PFSK-1 (cell line): ENCODE measurements around the gene TMEM100.

Experiments
- FOXP2 ChIP-seq: optimal IDR thresholded peaks from 2 replicates; pipeline ENCODE3; 2011; ENCODE audit warnings: borderline replicate concordance, control low read depth, inconsistent platforms; ENCODE audit not compliant: insufficient read depth; ENCODE audit errors: extremely low read length, extremely low read depth
- POLR2AphosphoS5 ChIP-seq: IDR thresholded peaks from 2 replicates; pipeline ENCODE4 v1.6.1; 2012; ENCODE audit warnings: low read depth, mild to moderate bottlenecking, control low read depth, low read length, moderate library complexity
- REST ChIP-seq, 2 experiments: IDR thresholded peaks; 2 replicates each; pipeline versions ENCODE4 v1.6.1 to v1.8.0; 2011 to 2012; ENCODE audit warnings: low read depth in 2 of 2, low read length in 2 of 2, control low read depth in 1 of 2, inconsistent platforms in 1 of 2, mild to moderate bottlenecking in 1 of 2, moderate library complexity in 1 of 2; ENCODE audit not compliant: insufficient read depth in 1 of 2
- SIN3A ChIP-seq: IDR thresholded peaks from 2 replicates; pipeline ENCODE4 v1.6.1; 2012; ENCODE audit warnings: mild to moderate bottlenecking, low read length, moderate library complexity, borderline replicate concordance; ENCODE audit not compliant: insufficient read depth
- TAF1 ChIP-seq: IDR thresholded peaks from 2 replicates; pipeline ENCODE4 v1.6.1; 2012; ENCODE audit warnings: low read length, control low read depth, borderline replicate concordance; ENCODE audit not compliant: insufficient read depth

GRCh38 chr17:55750750-55751657, 28.3 kb upstream of the TMEM100 start, which contains the start of gene PCTP:
- peak; percentile 75; the same call in 1 of the 2 replicates for TF ChIP-seq TAF1
- no peak for TF ChIP-seq REST (IDR thresholded peaks at IDR 0.05; ENCODE audit: insufficient read depth in 1 of 2, low read depth in 2 of 2, low read length in 2 of 2)
- peak; percentile 25; the same call in 1 of the 2 replicates for TF ChIP-seq SIN3A
- TF ChIP-seq POLR2AphosphoS5: peak; percentile 90
- TF ChIP-seq FOXP2: peak; percentile 81
